Prostate gland (tissue), 2 donors: ENCODE measurements around the gene TMTC2.

ENCODE experiments used
- CTCF ChIP-seq, 4 experiments: fragments of 200-600 bp in 2 of 4; fragments of 450-650 bp in 2 of 4; sonication (generic) in 2 of 4; IDR thresholded peaks; 1 replicate in 3 of 4; 2 replicates in 1 of 4; pipeline ENCODE4 v1.5.1; 2016 to 2019; ENCODE audit warnings: antibody characterized with exemption in 4 of 4, mild to moderate bottlenecking in 2 of 4, moderate library complexity in 2 of 4
- POLR2A ChIP-seq: fragments of 450-650 bp; IDR thresholded peaks from one replicate; pipeline ENCODE4 v1.6.1; 2016; ENCODE audit warnings: antibody characterized with exemption, mild to moderate bottlenecking
- POLR2AphosphoS5 ChIP-seq: sonication (generic); formaldehyde crosslinking; IDR thresholded peaks from one replicate; pipeline ENCODE4 v1.6.1; 2017; ENCODE audit warnings: antibody characterized with exemption

GRCh38 chr12:82801951-82802610 lies 115.4 kb downstream of the TMTC2 start:
- TF ChIP-seq CTCF (IDR thresholded peaks at IDR 0.05), result no peak
- TF ChIP-seq POLR2A, result no peak
- TF ChIP-seq POLR2AphosphoS5, result no peak
